CD4-positive, alpha-beta memory T cell (primary cell): Measurements from ENCODE around the gene KRT31. TPM values are rescaled to one million over a fixed set of nuclear protein-coding genes. Genes with fewer than 3 reads are reported as not detected.

Experiments
- CTCF ChIA-PET: fragments of 350-600 bp; sonication (Branson Sonifier 250); formaldehyde crosslinking; loops from one replicate; lab custom pipeline; 2021; ENCODE audit warnings: inconsistent platforms; ENCODE audit not compliant: partially characterized antibody; lab: Charles Lee
- POLR2A ChIA-PET: fragments of 350-600 bp; sonication (Branson Sonifier 250); formaldehyde crosslinking; loops from one replicate; lab custom pipeline; 2021; ENCODE audit not compliant: partially characterized antibody; lab: Charles Lee
- DNase-seq, 5 donors: peaks; one replicate each; pipeline versions ENCODE4 v3.0.0 to v3.0.0-alpha.2; 2020 to 2022; ENCODE audit warnings: mixed read lengths in 1 of 5
- H3K27ac ChIP-seq: one replicate; pipeline ENCODE4 v1.7.0; 2013; ENCODE audit warnings: low read depth, low read length
- H3K27me3 ChIP-seq: 2 replicates; pipeline ENCODE4 v1.7.0; 2013; ENCODE audit warnings: mild to moderate bottlenecking, low read length, moderate library complexity; ENCODE audit not compliant: insufficient read depth
- H3K36me3 ChIP-seq: 2 replicates; pipeline ENCODE4 v1.7.0; 2013; ENCODE audit warnings: mild to moderate bottlenecking, low read length, moderate library complexity; ENCODE audit not compliant: insufficient read depth
- H3K4me1 ChIP-seq: 2 replicates; pipeline ENCODE4 v1.7.0; 2013; ENCODE audit warnings: mild to moderate bottlenecking, low read length, moderate library complexity; ENCODE audit not compliant: insufficient read depth
- H3K4me3 ChIP-seq, 2 donors: one replicate each; pipeline ENCODE4 v1.7.0; 2013; ENCODE audit warnings: low read length in 2 of 2, mild to moderate bottlenecking in 1 of 2
- H3K9me3 ChIP-seq, 2 donors: one replicate each; pipeline ENCODE4 v1.7.0; 2013; ENCODE audit warnings: low read length in 2 of 2, control low read depth in 1 of 2; ENCODE audit not compliant: control insufficient read depth in 1 of 2
- H3K27ac Mint-ChIP-seq, 7 donors: one replicate each; pipeline ENCODE4 v1.8.0; 2020 to 2021; ENCODE audit warnings: mixed read lengths in 7 of 7, mild to moderate bottlenecking in 6 of 7, inconsistent platforms in 3 of 7, moderate library complexity in 3 of 7
- H3K27me3 Mint-ChIP-seq, 2 donors: one replicate each; pipeline ENCODE4 v1.8.0; 2020 to 2021; ENCODE audit warnings: mixed read lengths in 2 of 2
- H3K36me3 Mint-ChIP-seq, 2 donors: one replicate each; pipeline ENCODE4 v1.8.0; 2020 to 2021; ENCODE audit warnings: mixed read lengths in 2 of 2, inconsistent platforms in 1 of 2, mild to moderate bottlenecking in 1 of 2
- H3K4me1 Mint-ChIP-seq, 4 donors: one replicate each; pipeline ENCODE4 v1.8.0; 2020 to 2021; ENCODE audit warnings: mixed read lengths in 4 of 4, mild to moderate bottlenecking in 1 of 4
- H3K4me3 Mint-ChIP-seq, 8 donors: one replicate each; pipeline ENCODE4 v1.8.0; 2020 to 2021; ENCODE audit warnings: mixed read lengths in 8 of 8, mild to moderate bottlenecking in 7 of 8, moderate library complexity in 6 of 8, inconsistent platforms in 3 of 8
- H3K9me3 Mint-ChIP-seq, 8 donors: one replicate each; pipeline ENCODE4 v1.8.0; 2020 to 2021; ENCODE audit warnings: mixed read lengths in 8 of 8, mild to moderate bottlenecking in 5 of 8, inconsistent platforms in 3 of 8, moderate library complexity in 1 of 8
- intact Hi-C: fragments of 100-400 bp; cut with micrococcal nuclease; formaldehyde crosslinking; loops from one replicate; pipeline ENCODE4 v1.15.1; 2023
- polyA plus RNA-seq, 2 donors: library from polyadenylated mRNA; unstranded; fragments of 300-500 nt; fragmentation: Illumina TruSeq; gene quantifications; one replicate each; pipeline ENCODE4 v1.2.3, GENCODE V29; 2021
- total RNA-seq, 2 experiments: library from RNA; stranded (reverse); gene quantifications; one replicate each; pipeline ENCODE4 v1.2.3, GENCODE V29; 2021

The KRT31 gene
- total and polyA plus RNA-seq, 4 experiments from 2014 or later: not detected

GRCh38 chr17:41392278-41392677 is 5.1 kb downstream of the KRT31 start:
- H3K4me3 ChIP-seq: no peak overlapping the region
- Mint-ChIP-seq H3K4me1 (peaks cover 0 to 3% (median 1%) of the 10 kb centered on the region in 4 donors), H3K36me3 (peaks cover 2% of the 10 kb centered on the region in 2 donors), H3K4me3 (no peak overlapping the region), H3K27me3 (peaks cover 2 to 4% of the 10 kb centered on the region in 2 donors), H3K27ac (peak overlapping the region in 1 of 7 donors; percentile 53), H3K9me3 (peaks cover 0 to 10% (median 4%) of the 10 kb centered on the region in 8 donors)
- no peaks in the 10 kb centered on the region for H3K9me3 ChIP-seq
- H3K4me1 ChIP-seq: no peaks in the 10 kb centered on the region
- ChIA-PET POLR2A (interaction anchor here (0.6 kb wide), 1 partner anchor 313 kb away, joined by 3 read pairs; no protein-coding TSS in a partner anchor), CTCF (no interaction called here)
- H3K27me3 ChIP-seq: no peaks in the 10 kb centered on the region
- H3K27ac ChIP-seq: no peak overlapping the region
- no peaks in the 10 kb centered on the region for H3K36me3 ChIP-seq
- intact Hi-C loops: no loop called here
- no peak for DNase-seq

GRCh38 chr17:41391535-41391934 is 5.9 kb downstream of the KRT31 start:
- no peak overlapping the region for H3K27ac Mint-ChIP-seq
- H3K27me3 Mint-ChIP-seq: peaks cover 2 to 4% of the 10 kb centered on the region in 2 donors
- intact Hi-C loops: no loop called here
- H3K4me1 Mint-ChIP-seq: peaks cover 0 to 3% (median 1%) of the 10 kb centered on the region in 4 donors
- peaks cover 2 to 6% of the 10 kb centered on the region in 2 donors for H3K36me3 Mint-ChIP-seq
- H3K9me3 Mint-ChIP-seq: peaks cover 0 to 15% (median 10%) of the 10 kb centered on the region in 8 donors
- Histone ChIP-seq H3K27ac (no peak overlapping the region), H3K36me3 (no peaks in the 10 kb centered on the region), H3K4me3 (no peak overlapping the region), H3K4me1 (no peaks in the 10 kb centered on the region), H3K9me3 (no peaks in the 10 kb centered on the region), H3K27me3 (no peaks in the 10 kb centered on the region)
- DNase-seq: no peak
- POLR2A ChIA-PET: no interaction called here
- CTCF ChIA-PET: interaction anchor here (1.2 to 1.9 kb wide), 2 partner anchors 8 to 92 kb away, joined by 3 to 4 read pairs; no protein-coding TSS in a partner anchor
- H3K4me3 Mint-ChIP-seq: no peak overlapping the region

- H3K27me3 ChIP-seq: no peaks in the 10 kb centered on the region
- no peak overlapping the region for H3K27ac ChIP-seq
- peaks cover 0 to 21% (median 17%) of the 10 kb centered on the region in 8 donors for H3K9me3 Mint-ChIP-seq
- intact Hi-C loops: no loop called here
- POLR2A ChIA-PET: no interaction called here
- H3K27me3 Mint-ChIP-seq: peaks cover 2 to 4% of the 10 kb centered on the region in 2 donors
- no peaks in the 10 kb centered on the region for H3K4me1 Mint-ChIP-seq
- H3K9me3 ChIP-seq: no peaks in the 10 kb centered on the region
- CTCF ChIA-PET: interaction anchor here (1.2 to 1.9 kb wide), 2 partner anchors 9 to 93 kb away, joined by 3 to 4 read pairs; no protein-coding TSS in a partner anchor
- no peaks in the 10 kb centered on the region for H3K4me1 ChIP-seq
- H3K36me3 ChIP-seq: no peaks in the 10 kb centered on the region
- no peak for DNase-seq
- H3K4me3 Mint-ChIP-seq: no peak overlapping the region
- no peak overlapping the region for H3K4me3 ChIP-seq
- no peak overlapping the region for H3K27ac Mint-ChIP-seq
- H3K36me3 Mint-ChIP-seq: peaks cover 2 to 7% of the 10 kb centered on the region in 2 donors
Observed at GRCh38 chr17:41390411-41390938, 6.9 kb downstream of the KRT31 start.

GRCh38 chr17:41387670-41388069 is 9.7 kb downstream of the KRT31 start:
- DNase-seq: no peak
- ChIA-PET POLR2A (no interaction called here), CTCF (no interaction called here)
- H3K27me3 ChIP-seq: no peaks in the 10 kb centered on the region
- no peaks in the 10 kb centered on the region for H3K4me1 Mint-ChIP-seq
- no peak overlapping the region for H3K27ac Mint-ChIP-seq
- intact Hi-C loops: no loop called here
- H3K36me3 ChIP-seq: no peaks in the 10 kb centered on the region
- peaks cover 2 to 4% of the 10 kb centered on the region in 2 donors for H3K27me3 Mint-ChIP-seq
- no peaks in the 10 kb centered on the region for H3K4me1 ChIP-seq
- H3K4me3 ChIP-seq: no peak overlapping the region
- no peak overlapping the region for H3K4me3 Mint-ChIP-seq
- H3K36me3 Mint-ChIP-seq: peaks cover 2 to 7% of the 10 kb centered on the region in 2 donors
- H3K9me3 Mint-ChIP-seq: peaks cover 0 to 21% (median 18%) of the 10 kb centered on the region in 8 donors
- no peak overlapping the region for H3K27ac ChIP-seq
- H3K9me3 ChIP-seq: no peaks in the 10 kb centered on the region

- Histone ChIP-seq H3K9me3 (no peaks in the 10 kb centered on the region), H3K27ac (no peak overlapping the region), H3K4me1 (no peaks in the 10 kb centered on the region), H3K36me3 (no peaks in the 10 kb centered on the region), H3K27me3 (no peaks in the 10 kb centered on the region), H3K4me3 (no peak overlapping the region)
- H3K27ac Mint-ChIP-seq: no peak overlapping the region
- no peaks in the 10 kb centered on the region for H3K4me1 Mint-ChIP-seq
- no peak for DNase-seq
- peaks cover 0 to 21% (median 18%) of the 10 kb centered on the region in 8 donors for H3K9me3 Mint-ChIP-seq
- H3K36me3 Mint-ChIP-seq: peaks cover 2 to 7% of the 10 kb centered on the region in 2 donors
- ChIA-PET POLR2A (no interaction called here), CTCF (no interaction called here)
- peaks cover 0 to 2% of the 10 kb centered on the region in 2 donors for H3K27me3 Mint-ChIP-seq
- no peak overlapping the region for H3K4me3 Mint-ChIP-seq
- intact Hi-C loops: no loop called here
Observed at GRCh38 chr17:41386227-41386626, 11.2 kb downstream of the KRT31 start.

- no peaks in the 10 kb centered on the region for H3K27me3 Mint-ChIP-seq
- H3K4me3 Mint-ChIP-seq: no peak overlapping the region
- POLR2A ChIA-PET: no interaction called here
- intact Hi-C loops: no loop called here
- CTCF ChIA-PET: no interaction called here
- H3K36me3 Mint-ChIP-seq: peaks cover 2 to 7% of the 10 kb centered on the region in 2 donors
- Histone ChIP-seq H3K27me3 (no peaks in the 10 kb centered on the region), H3K4me3 (no peak overlapping the region), H3K27ac (no peak overlapping the region), H3K36me3 (no peaks in the 10 kb centered on the region), H3K4me1 (no peaks in the 10 kb centered on the region), H3K9me3 (no peaks in the 10 kb centered on the region)
- peaks cover 0 to 21% (median 18%) of the 10 kb centered on the region in 8 donors for H3K9me3 Mint-ChIP-seq
- no peak for DNase-seq
- H3K4me1 Mint-ChIP-seq: peaks cover under 1 to 10% (median 2%) of the 10 kb centered on the region in 4 donors
- H3K27ac Mint-ChIP-seq: no peak overlapping the region
Observed at GRCh38 chr17:41383690-41384089, 13.7 kb downstream of the KRT31 start.

- Histone ChIP-seq H3K9me3 (no peaks in the 10 kb centered on the region), H3K27ac (no peak overlapping the region), H3K36me3 (no peaks in the 10 kb centered on the region), H3K27me3 (no peaks in the 10 kb centered on the region), H3K4me1 (peaks cover 3% of the 10 kb centered on the region), H3K4me3 (no peak overlapping the region)
- POLR2A ChIA-PET: no interaction called here
- Mint-ChIP-seq H3K4me1 (peaks cover 7 to 23% (median 12%) of the 10 kb centered on the region in 4 donors), H3K9me3 (peaks cover 0 to 18% (median 11%) of the 10 kb centered on the region in 8 donors), H3K36me3 (peaks cover 0 to 7% of the 10 kb centered on the region in 2 donors), H3K27me3 (no peaks in the 10 kb centered on the region), H3K4me3 (no peak overlapping the region), H3K27ac (no peak overlapping the region)
- intact Hi-C loops: no loop called here
- CTCF ChIA-PET: no interaction called here
- no peak for DNase-seq
Observed at GRCh38 chr17:41382394-41382793, 15.0 kb downstream of the KRT31 start.
